Tibial nerve (tissue), 4 donors: ENCODE data around the gene EMX2.

Experiments
- CTCF ChIP-seq, 5 experiments: fragments of 200-600 bp in 3 of 5; fragments of 450-650 bp in 2 of 5; sonication (generic) in 3 of 5; IDR thresholded peaks; one replicate each; pipeline ENCODE4 v1.5.1; 2016 to 2019; ENCODE audit warnings: antibody characterized with exemption in 5 of 5, mild to moderate bottlenecking in 3 of 5, moderate library complexity in 2 of 5
- EP300 ChIP-seq, 2 donors: sonication (generic); formaldehyde crosslinking; IDR thresholded peaks; one replicate each; pipeline ENCODE4 v1.6.1; 2017; ENCODE audit warnings: antibody characterized with exemption in 2 of 2, mild to moderate bottlenecking in 1 of 2
- POLR2A ChIP-seq, 2 donors: fragments of 450-650 bp; IDR thresholded peaks; one replicate each; pipeline ENCODE4 v1.6.1; 2017; ENCODE audit warnings: antibody characterized with exemption in 2 of 2, mild to moderate bottlenecking in 2 of 2, moderate library complexity in 2 of 2

GRCh38 chr10:117518246-117518645 lies 24.3 kb upstream of the EMX2 start:
- TF ChIP-seq CTCF (IDR thresholded peaks at IDR 0.05): no peak
- TF ChIP-seq POLR2A (IDR thresholded peaks at IDR 0.05): no peak
- no peak for TF ChIP-seq EP300 (IDR thresholded peaks at IDR 0.05)
